Hepatocyte (in vitro differentiated cells): Measurements from ENCODE around the gene SDF2L1.

Experiments
- CTCF ChIP-seq: fragments of 200-600 bp; sonication (generic); IDR thresholded peaks from 2 replicates; pipeline ENCODE4 v1.5.1; 2016; ENCODE audit warnings: antibody characterized with exemption, mild to moderate bottlenecking; ENCODE audit not compliant: poor library complexity
- EZH2 ChIP-seq: fragments of 200-600 bp; sonication (generic); IDR thresholded peaks from 2 replicates; pipeline ENCODE4 v1.6.1; 2016; ENCODE audit warnings: antibody characterized with exemption, mild to moderate bottlenecking, borderline replicate concordance

GRCh38 chr22:21598302-21598701, 43.8 kb upstream of the SDF2L1 start:
- TF ChIP-seq EZH2, result no peak
- no peak for TF ChIP-seq CTCF
